ENCODE data around the gene KLHDC9. TPM values are rescaled to one million over a fixed set of nuclear protein-coding genes. Genes with fewer than 3 reads are reported as not detected.

Gene KLHDC9
- total RNA-seq, 1 donor from 2014 or later = 14.3 TPM

- DNase-seq (ENCODE audit: low spot score) = no peak
These were observed 33.6 kb downstream of the KLHDC9 start for GRCh38 chr1:161131523-161132409.

GRCh38 chr1:161132410-161133219 is 34.5 kb downstream of the KLHDC9 start, which contains the start of gene DEDD:
DEDD (minus strand) TSS chr1:161132667; CDS start chr1:161124462, 8,205 bp downstream.
- DNase-seq (ENCODE audit: low spot score) = peak; percentile 92

- DNase-seq (ENCODE audit: low spot score) = no peak
These were observed 35.1 kb downstream of the KLHDC9 start for GRCh38 chr1:161133220-161133740.

GRCh38 chr1:161137881-161138280 is 39.7 kb downstream of the KLHDC9 start:
- no peak for DNase-seq (ENCODE audit: low spot score)

GRCh38 chr1:161138431-161138830 is 40.3 kb downstream of the KLHDC9 start:
- no peak for DNase-seq (ENCODE audit: low spot score)

GRCh38 chr1:161139766-161140165 is 41.6 kb downstream of the KLHDC9 start:
- no peak for DNase-seq (ENCODE audit: low spot score)

- no peak for DNase-seq (ENCODE audit: low spot score)
These were observed 42.7 kb downstream of the KLHDC9 start for GRCh38 chr1:161140755-161141400.

- DNase-seq (ENCODE audit: low spot score) = no peak
These were observed 47.7 kb downstream of the KLHDC9 start for GRCh38 chr1:161145832-161146231.

Other genes with a start within 250 kb of the KLHDC9 start
- 1.5 TPM for gene CD244, start 235.5 kb upstream of the KLHDC9 start, total RNA-seq
- gene ITLN1, start 213.2 kb upstream of the KLHDC9 start, total RNA-seq = 0.29 TPM
- not detected for gene ITLN2, start 143.6 kb upstream of the KLHDC9 start, total RNA-seq
- 173 TPM for gene F11R, start 77.2 kb upstream of the KLHDC9 start, total RNA-seq
- gene TSTD1, start 59.4 kb upstream of the KLHDC9 start, total RNA-seq = 70.9 TPM
- 58.8 TPM for gene USF1, start 52.4 kb upstream of the KLHDC9 start, total RNA-seq
- 16.2 TPM for gene ARHGAP30, start 28.5 kb upstream of the KLHDC9 start, total RNA-seq
- gene NECTIN4, start 8.8 kb upstream of the KLHDC9 start, total RNA-seq = 20.3 TPM
- gene PFDN2, start 19.7 kb downstream of the KLHDC9 start, total RNA-seq = 35.4 TPM
- 67.6 TPM for gene NIT1, start 19.7 kb downstream of the KLHDC9 start, total RNA-seq
- gene DEDD, start 34.3 kb downstream of the KLHDC9 start, total RNA-seq = 38.7 TPM
- 114 TPM for gene UFC1, start 55.6 kb downstream of the KLHDC9 start, total RNA-seq
- 42.4 TPM for gene USP21, start 61.1 kb downstream of the KLHDC9 start, total RNA-seq
- 25.6 TPM for gene PPOX, start 68.1 kb downstream of the KLHDC9 start, total RNA-seq
- 36.4 TPM for gene B4GALT3, start 79.1 kb downstream of the KLHDC9 start, total RNA-seq
- 7.3 TPM for gene ADAMTS4, start 100.7 kb downstream of the KLHDC9 start, total RNA-seq
- gene NDUFS2, start 104.0 kb downstream of the KLHDC9 start, total RNA-seq = 82.5 TPM
- 31.5 TPM for gene FCER1G, start 116.9 kb downstream of the KLHDC9 start, total RNA-seq
- 5.1 TPM for gene APOA2, start 125.3 kb downstream of the KLHDC9 start, total RNA-seq
- 15.1 TPM for gene TOMM40L, start 127.7 kb downstream of the KLHDC9 start, total RNA-seq
- not detected for gene NR1I3, start 139.8 kb downstream of the KLHDC9 start, total RNA-seq
- gene PCP4L1, start 160.4 kb downstream of the KLHDC9 start, total RNA-seq = 17.7 TPM
- 9.0 TPM for gene MPZ, start 211.6 kb downstream of the KLHDC9 start, total RNA-seq
- gene SDHC, start 216.0 kb downstream of the KLHDC9 start, total RNA-seq = 203 TPM

Measured in mucosa of gallbladder (tissue), 1 donor.